Esophagus muscularis mucosa (tissue), 3 donors: ENCODE results near the gene DCDC2.

Experiments used
- POLR2A ChIP-seq: fragments of 450-650 bp; IDR thresholded peaks from one replicate; pipeline ENCODE4 v1.6.1; 2017; ENCODE audit warnings: antibody characterized with exemption, moderate library complexity, mild to moderate bottlenecking, low read depth
- TF ChIP-seq, protein P1 (sequence below), 3 experiments: fragments of 200-600 bp in 2 of 3; fragments of 450-650 bp in 1 of 3; sonication (generic) in 2 of 3; IDR thresholded peaks; one replicate each; pipeline ENCODE4 v1.5.1; 2017 to 2019; ENCODE audit warnings: antibody characterized with exemption in 3 of 3, mild to moderate bottlenecking in 2 of 3, moderate library complexity in 1 of 3

DNA sequence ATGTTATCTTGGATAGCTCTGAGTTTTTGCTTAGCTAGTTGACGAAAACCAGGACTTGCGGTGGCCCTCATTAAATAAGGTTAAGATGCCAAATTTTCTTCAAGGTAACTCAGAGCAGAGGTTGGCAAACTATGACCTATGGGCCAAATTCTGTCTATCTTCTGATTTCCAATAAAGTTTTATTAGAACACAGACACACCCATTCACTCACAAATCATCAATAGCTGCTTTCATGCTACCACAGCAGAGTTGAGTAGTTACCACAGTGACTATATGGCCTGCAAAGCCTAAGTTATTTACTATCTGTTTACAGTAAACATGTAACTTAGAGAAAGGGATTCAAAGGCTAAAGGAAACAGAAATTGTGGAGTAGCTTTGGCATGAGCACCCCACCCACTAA, 23.6 kb downstream of the DCDC2 start:
- TF ChIP-seq, protein P1, sequence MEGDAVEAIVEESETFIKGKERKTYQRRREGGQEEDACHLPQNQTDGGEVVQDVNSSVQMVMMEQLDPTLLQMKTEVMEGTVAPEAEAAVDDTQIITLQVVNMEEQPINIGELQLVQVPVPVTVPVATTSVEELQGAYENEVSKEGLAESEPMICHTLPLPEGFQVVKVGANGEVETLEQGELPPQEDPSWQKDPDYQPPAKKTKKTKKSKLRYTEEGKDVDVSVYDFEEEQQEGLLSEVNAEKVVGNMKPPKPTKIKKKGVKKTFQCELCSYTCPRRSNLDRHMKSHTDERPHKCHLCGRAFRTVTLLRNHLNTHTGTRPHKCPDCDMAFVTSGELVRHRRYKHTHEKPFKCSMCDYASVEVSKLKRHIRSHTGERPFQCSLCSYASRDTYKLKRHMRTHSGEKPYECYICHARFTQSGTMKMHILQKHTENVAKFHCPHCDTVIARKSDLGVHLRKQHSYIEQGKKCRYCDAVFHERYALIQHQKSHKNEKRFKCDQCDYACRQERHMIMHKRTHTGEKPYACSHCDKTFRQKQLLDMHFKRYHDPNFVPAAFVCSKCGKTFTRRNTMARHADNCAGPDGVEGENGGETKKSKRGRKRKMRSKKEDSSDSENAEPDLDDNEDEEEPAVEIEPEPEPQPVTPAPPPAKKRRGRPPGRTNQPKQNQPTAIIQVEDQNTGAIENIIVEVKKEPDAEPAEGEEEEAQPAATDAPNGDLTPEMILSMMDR (IDR thresholded peaks at IDR 0.05), result no peak
- TF ChIP-seq POLR2A, result no peak
